HEK293T (cell line): ENCODE results near the gene TAS2R9.

ENCODE experiments used
- BHLHE40 ChIP-seq: fragments of 450-650 bp; IDR thresholded peaks from 2 replicates; pipeline ENCODE4 v1.6.1; 2016; ENCODE audit warnings: mild to moderate bottlenecking, moderate library complexity, borderline replicate concordance
- ELF4 ChIP-seq: fragments of 450-650 bp; IDR thresholded peaks from 2 replicates; pipeline ENCODE4 v1.6.1; 2017; ENCODE audit warnings: antibody characterized with exemption
- FOXM1 ChIP-seq: fragments of 450-650 bp; IDR thresholded peaks from 2 replicates; pipeline ENCODE4 v1.6.1; 2017; ENCODE audit warnings: mild to moderate bottlenecking, borderline replicate concordance
- HDGF ChIP-seq: fragments of 450-650 bp; IDR thresholded peaks from 2 replicates; pipeline ENCODE4 v1.6.1; 2017; ENCODE audit warnings: antibody characterized with exemption, borderline replicate concordance
- L3MBTL2 ChIP-seq: fragments of 450-650 bp; conservative IDR thresholded peaks from 2 replicates; pipeline ENCODE4 v1.6.1; 2016; ENCODE audit warnings: mild to moderate bottlenecking
- NFRKB ChIP-seq: fragments of 450-650 bp; IDR thresholded peaks from 2 replicates; pipeline ENCODE4 v1.6.1; 2016; ENCODE audit warnings: mild to moderate bottlenecking, moderate library complexity
- SP1 ChIP-seq: fragments of 450-650 bp; IDR thresholded peaks from 2 replicates; pipeline ENCODE4 v1.6.1; 2017
- SUZ12 ChIP-seq: fragments of 450-650 bp; IDR thresholded peaks from 2 replicates; pipeline ENCODE4 v1.6.1; 2016; ENCODE audit warnings: mild to moderate bottlenecking

- TF ChIP-seq FOXM1 (no peak), SP1 (no peak), ELF4 (no peak), NFRKB (no peak), BHLHE40 (no peak), HDGF (no peak), SUZ12 (no peak), L3MBTL2 (no peak)
Observed at GRCh38 chr12:10849425-10849878, 39.5 kb upstream of the TAS2R9 start, which contains the start of gene PRR4.
